Suppressor macrophage treated with lipopolysaccharide for 1 hour (primary cell): ENCODE results near the gene DUSP22.

Source experiments
- DNase-seq, 3 donors: peaks; one replicate each; pipeline ENCODE4 v3.0.0-alpha.2; 2020 to 2022

Gene DUSP22

GRCh38 chr6:353642-354614 is 61.6 kb downstream of the DUSP22 start:
- DNase-seq = no peak

- DNase-seq = no peak
These were observed 62.5 kb downstream of the DUSP22 start for GRCh38 chr6:354631-355280.

- peak in 1 of 3 donors; percentile 29 for DNase-seq
These were observed 63.3 kb downstream of the DUSP22 start for GRCh38 chr6:355373-356208.

GRCh38 chr6:356828-357251 is 64.6 kb downstream of the DUSP22 start:
- DNase-seq = no peak

- no peak for DNase-seq
These were observed 65.0 kb downstream of the DUSP22 start for GRCh38 chr6:357261-357790.

- DNase-seq = no peak
These were observed 65.6 kb downstream of the DUSP22 start for GRCh38 chr6:357791-358341.

GRCh38 chr6:358432-358831 is 66.1 kb downstream of the DUSP22 start:
- DNase-seq = no peak

GRCh38 chr6:358847-359246 is 66.6 kb downstream of the DUSP22 start:
- no peak for DNase-seq

- DNase-seq = no peak
These were observed 67.2 kb downstream of the DUSP22 start for GRCh38 chr6:359261-360035.

- no peak for DNase-seq
These were observed 68.1 kb downstream of the DUSP22 start for GRCh38 chr6:360349-360748.

- DNase-seq = no peak
These were observed 68.6 kb downstream of the DUSP22 start for GRCh38 chr6:360764-361373.

- no peak for DNase-seq
These were observed 69.3 kb downstream of the DUSP22 start for GRCh38 chr6:361411-362132.

GRCh38 chr6:362231-362923 is 70.1 kb downstream of the DUSP22 start:
- DNase-seq = no peak

GRCh38 chr6:362924-363249 is 70.6 kb downstream of the DUSP22 start:
- no peak for DNase-seq

GRCh38 chr6:363291-363690 is 71.0 kb downstream of the DUSP22 start:
- no peak for DNase-seq

- DNase-seq = no peak
These were observed 71.6 kb downstream of the DUSP22 start for GRCh38 chr6:363909-364308.

GRCh38 chr6:364609-365540 is 72.6 kb downstream of the DUSP22 start:
- DNase-seq = no peak

GRCh38 chr6:365835-366234 is 73.5 kb downstream of the DUSP22 start:
- no peak for DNase-seq
